GM10266 (cell line): ENCODE results near the gene RIC1.

Experiments
- DNase-seq: peaks from one replicate; pipeline ENCODE4 v3.0.0; 2012; ENCODE audit errors: extremely low spot score
- CTCF ChIP-seq: IDR thresholded peaks from 2 replicates; pipeline ENCODE4 v1.5.1; 2012; ENCODE audit warnings: mild to moderate bottlenecking, low read depth; ENCODE audit not compliant: control insufficient read depth, insufficient read depth; ENCODE audit errors: missing control alignments

Gene RIC1

GRCh38 chr9:5820425-5820824 lies 191.5 kb downstream of the RIC1 start:
- DNase-seq = no peak
- TF ChIP-seq CTCF = no peak

- DNase-seq = no peak
- no peak for TF ChIP-seq CTCF
Measured at GRCh38 chr9:5825223-5825622, 196.3 kb downstream of the RIC1 start.
